Measurements from ENCODE around the gene ACOXL.

The ACOXL gene

DNA sequence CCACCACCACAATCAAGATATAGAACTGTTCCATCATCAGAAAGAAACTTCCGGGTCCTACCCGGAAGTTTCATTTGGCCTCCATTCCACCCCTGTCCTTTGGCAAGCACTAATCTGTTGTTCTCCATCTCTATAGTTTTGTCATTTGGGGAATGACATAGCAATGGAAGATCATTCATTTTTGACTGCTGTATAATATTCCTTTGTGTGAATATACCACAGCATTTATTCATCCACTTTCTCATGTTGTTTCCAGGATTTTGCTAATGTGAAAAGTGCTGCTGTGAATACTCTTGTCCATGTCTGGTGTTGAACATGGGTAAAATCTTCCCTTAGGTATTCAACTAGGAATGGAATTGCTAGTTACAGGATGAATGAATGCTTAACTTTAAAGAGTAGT lies 53.1 kb downstream of the ACOXL start:
- Histone ChIP-seq H3K9ac (ENCODE audit: low read length) (no peak overlapping the region), H3K36me3 (ENCODE audit: control insufficient read depth, low read depth, low read length) (peaks cover 2% of the 10 kb centered on the region), H3K27ac (ENCODE audit: low read length) (no peak overlapping the region), H3K27me3 (ENCODE audit: control insufficient read depth, insufficient read depth, low read length) (no peaks in the 10 kb centered on the region), H3K4me1 (ENCODE audit: control insufficient read depth, low read depth, low read length) (no peaks in the 10 kb centered on the region), H3K9me3 (ENCODE audit: control insufficient read depth, low read depth, low read length) (no peaks in the 10 kb centered on the region), H3K4me3 (ENCODE audit: low read length) (no peak overlapping the region)

DNA sequence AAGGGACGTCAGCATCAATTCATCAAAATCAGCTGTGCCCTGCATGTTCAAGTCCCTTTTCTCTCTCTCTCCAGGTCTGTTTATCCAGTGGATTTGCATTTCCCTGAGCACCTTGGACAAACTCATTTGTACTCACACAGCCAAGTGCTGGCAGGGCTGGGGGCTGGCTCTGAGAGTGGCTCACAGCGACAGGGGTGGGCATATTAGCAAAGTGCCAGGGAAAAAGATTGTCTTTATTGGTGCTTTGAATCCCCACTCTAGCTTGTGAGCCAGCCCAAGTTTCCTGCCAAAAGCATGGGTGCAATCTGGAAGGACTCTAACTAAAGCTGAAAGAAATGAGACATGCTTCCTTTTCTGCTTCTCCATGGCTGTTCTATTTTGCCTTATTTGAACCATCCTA lies 56.6 kb downstream of the ACOXL start:
- Histone ChIP-seq H3K9ac (ENCODE audit: low read length) (no peak overlapping the region), H3K4me1 (ENCODE audit: control insufficient read depth, low read depth, low read length) (no peaks in the 10 kb centered on the region), H3K36me3 (ENCODE audit: control insufficient read depth, low read depth, low read length) (peaks cover 4% of the 10 kb centered on the region), H3K27me3 (ENCODE audit: control insufficient read depth, insufficient read depth, low read length) (no peaks in the 10 kb centered on the region), H3K4me3 (ENCODE audit: low read length) (no peak overlapping the region), H3K27ac (ENCODE audit: low read length) (no peak overlapping the region), H3K9me3 (ENCODE audit: control insufficient read depth, low read depth, low read length) (no peaks in the 10 kb centered on the region)

DNA sequence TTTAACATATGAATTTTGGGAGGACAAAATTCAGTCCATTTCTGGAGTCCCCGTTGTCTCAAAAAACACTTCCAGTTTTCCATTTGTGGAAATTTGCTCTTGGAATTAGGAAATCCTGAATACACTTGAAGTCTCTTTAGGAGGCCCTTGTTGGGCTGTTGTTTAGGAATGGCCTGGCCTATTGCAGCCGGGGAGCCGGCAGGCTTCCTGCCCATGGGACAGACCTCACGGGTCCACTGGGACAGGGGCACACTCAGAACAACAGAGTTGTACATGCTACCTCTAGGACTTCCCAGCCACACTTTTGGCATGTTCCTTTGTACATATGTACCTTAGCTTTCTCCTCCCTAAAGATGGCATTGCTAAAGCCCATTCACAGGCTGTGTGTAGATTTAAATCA lies 57.3 kb downstream of the ACOXL start:
- H3K9me3 ChIP-seq (ENCODE audit: control insufficient read depth, low read depth, low read length): no peaks in the 10 kb centered on the region
- H3K36me3 ChIP-seq (ENCODE audit: control insufficient read depth, low read depth, low read length): peaks cover 9% of the 10 kb centered on the region
- H3K27me3 ChIP-seq (ENCODE audit: control insufficient read depth, insufficient read depth, low read length): no peaks in the 10 kb centered on the region
- no peak overlapping the region for H3K27ac ChIP-seq (ENCODE audit: low read length)
- no peak overlapping the region for H3K4me3 ChIP-seq (ENCODE audit: low read length)
- H3K4me1 ChIP-seq (ENCODE audit: control insufficient read depth, low read depth, low read length): no peaks in the 10 kb centered on the region
- H3K9ac ChIP-seq (ENCODE audit: low read length): no peak overlapping the region

DNA sequence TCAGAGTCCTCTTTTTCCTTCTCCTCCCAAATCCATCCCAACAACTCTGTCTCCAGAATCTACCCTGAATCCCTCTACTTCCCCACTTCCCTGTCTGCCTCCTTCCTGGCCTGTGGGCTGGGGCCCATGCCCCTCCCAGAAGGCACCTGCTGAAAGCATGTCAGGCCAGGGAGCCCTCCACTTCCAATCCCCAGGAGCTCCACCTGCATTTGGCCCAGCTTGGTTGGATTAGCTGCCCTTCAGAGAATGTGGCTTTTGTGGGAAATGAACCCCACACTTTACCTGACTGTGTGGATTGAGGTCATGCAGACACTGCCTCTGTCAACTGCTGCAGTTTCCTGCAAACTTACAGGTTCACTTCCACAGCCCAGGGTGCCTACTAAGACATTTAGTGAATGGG lies 58.5 kb downstream of the ACOXL start:
- Histone ChIP-seq H3K36me3 (ENCODE audit: control insufficient read depth, low read depth, low read length) (peaks cover 8% of the 10 kb centered on the region), H3K9ac (ENCODE audit: low read length) (no peak overlapping the region), H3K9me3 (ENCODE audit: control insufficient read depth, low read depth, low read length) (no peaks in the 10 kb centered on the region), H3K27ac (ENCODE audit: low read length) (no peak overlapping the region), H3K4me3 (ENCODE audit: low read length) (no peak overlapping the region), H3K27me3 (ENCODE audit: control insufficient read depth, insufficient read depth, low read length) (no peaks in the 10 kb centered on the region), H3K4me1 (ENCODE audit: control insufficient read depth, low read depth, low read length) (no peaks in the 10 kb centered on the region)

DNA sequence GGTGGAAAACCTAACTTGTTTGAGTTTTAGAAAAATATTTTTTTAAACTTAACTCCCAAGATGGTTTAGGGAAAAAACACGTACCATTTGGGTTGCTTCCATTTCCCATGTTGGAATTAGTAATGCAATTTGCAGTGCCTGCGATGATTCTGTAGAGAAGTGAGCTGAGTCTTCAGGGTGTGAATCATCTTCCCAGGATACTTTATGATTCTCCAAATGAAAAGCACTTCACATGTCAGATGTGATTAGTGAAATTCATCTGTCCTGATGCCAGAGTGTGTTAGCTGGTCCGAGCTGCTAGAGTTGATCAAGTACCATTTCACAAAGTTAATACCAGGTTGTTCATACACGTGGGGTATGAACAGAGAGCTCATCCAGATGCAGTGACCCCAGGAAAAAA lies 59.1 kb downstream of the ACOXL start:
- Histone ChIP-seq H3K36me3 (ENCODE audit: control insufficient read depth, low read depth, low read length) (peaks cover 6% of the 10 kb centered on the region), H3K27me3 (ENCODE audit: control insufficient read depth, insufficient read depth, low read length) (no peaks in the 10 kb centered on the region), H3K9ac (ENCODE audit: low read length) (no peak overlapping the region), H3K9me3 (ENCODE audit: control insufficient read depth, low read depth, low read length) (no peaks in the 10 kb centered on the region), H3K27ac (ENCODE audit: low read length) (no peak overlapping the region), H3K4me1 (ENCODE audit: control insufficient read depth, low read depth, low read length) (no peaks in the 10 kb centered on the region), H3K4me3 (ENCODE audit: low read length) (no peak overlapping the region)

DNA sequence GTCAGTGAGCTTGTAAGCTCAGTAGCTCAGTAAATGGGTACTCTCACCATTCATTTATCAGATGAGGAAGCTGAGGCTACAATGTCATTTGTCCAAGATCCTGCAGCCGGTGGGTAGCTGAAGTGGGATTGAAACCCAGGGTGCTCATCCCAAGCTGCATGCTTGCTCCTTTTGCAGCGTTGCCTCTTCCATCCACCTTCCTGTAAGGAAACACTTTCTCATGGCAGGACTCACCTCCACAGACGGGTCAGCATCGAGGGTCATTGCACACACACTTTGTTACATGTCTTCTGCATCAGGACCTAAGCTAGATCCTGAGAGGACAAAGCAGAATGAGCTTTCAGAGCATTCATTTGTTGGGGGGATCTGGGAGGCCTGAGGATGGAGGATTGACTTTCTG lies 60.7 kb downstream of the ACOXL start:
- no peaks in the 10 kb centered on the region for H3K27me3 ChIP-seq (ENCODE audit: control insufficient read depth, insufficient read depth, low read length)
- H3K36me3 ChIP-seq (ENCODE audit: control insufficient read depth, low read depth, low read length): peaks cover 6% of the 10 kb centered on the region
- H3K4me3 ChIP-seq (ENCODE audit: low read length): no peak overlapping the region
- H3K9me3 ChIP-seq (ENCODE audit: control insufficient read depth, low read depth, low read length): no peaks in the 10 kb centered on the region
- no peak overlapping the region for H3K27ac ChIP-seq (ENCODE audit: low read length)
- H3K4me1 ChIP-seq (ENCODE audit: control insufficient read depth, low read depth, low read length): no peaks in the 10 kb centered on the region
- H3K9ac ChIP-seq (ENCODE audit: low read length): no peak overlapping the region

DNA sequence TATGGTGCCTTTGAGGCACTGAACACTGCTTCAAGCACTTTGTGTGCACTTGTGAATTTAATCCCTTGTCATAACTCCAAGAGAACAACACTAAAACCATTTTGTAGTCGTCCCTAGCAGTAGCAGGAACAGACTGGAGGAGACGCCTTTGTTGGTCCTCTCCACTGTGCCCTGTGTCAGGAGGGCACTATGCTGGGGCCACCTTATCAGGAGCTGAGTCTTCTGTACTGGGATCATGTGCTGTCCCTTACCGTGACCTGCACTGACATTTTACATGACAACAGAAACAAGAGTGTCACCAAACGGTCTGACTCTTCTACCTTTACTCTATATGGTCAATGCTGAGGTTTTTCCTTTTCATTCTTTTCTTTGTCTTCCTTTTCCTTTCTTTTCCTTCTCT lies 62.0 kb downstream of the ACOXL start:
- H3K36me3 ChIP-seq (ENCODE audit: control insufficient read depth, low read depth, low read length): peaks cover 16% of the 10 kb centered on the region
- no peaks in the 10 kb centered on the region for H3K4me1 ChIP-seq (ENCODE audit: control insufficient read depth, low read depth, low read length)
- H3K4me3 ChIP-seq (ENCODE audit: low read length): no peak overlapping the region
- no peak overlapping the region for H3K9ac ChIP-seq (ENCODE audit: low read length)
- no peak overlapping the region for H3K27ac ChIP-seq (ENCODE audit: low read length)
- no peaks in the 10 kb centered on the region for H3K9me3 ChIP-seq (ENCODE audit: control insufficient read depth, low read depth, low read length)
- no peaks in the 10 kb centered on the region for H3K27me3 ChIP-seq (ENCODE audit: control insufficient read depth, insufficient read depth, low read length)

DNA sequence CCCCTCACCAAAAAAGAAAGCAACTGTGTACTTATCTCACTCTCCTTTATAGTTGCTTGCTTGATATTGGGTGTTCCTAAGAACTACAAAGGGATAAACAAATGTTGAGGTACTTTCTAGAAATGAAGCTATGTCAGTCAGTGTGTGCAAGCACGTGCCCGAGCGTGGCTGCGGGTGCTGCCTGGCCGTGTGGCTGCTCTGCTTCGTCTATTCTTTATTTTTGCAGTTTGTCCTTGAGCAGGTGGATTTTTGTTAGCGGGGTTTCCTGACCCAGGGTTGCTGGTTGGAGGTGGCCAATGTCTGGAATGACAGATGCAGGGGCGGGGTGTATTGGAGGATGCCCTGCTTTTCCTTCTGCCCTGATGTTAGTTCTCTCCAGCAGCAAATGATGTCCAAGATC lies 62.6 kb downstream of the ACOXL start:
- Histone ChIP-seq H3K4me3 (ENCODE audit: low read length) (no peak overlapping the region), H3K27ac (ENCODE audit: low read length) (no peak overlapping the region), H3K4me1 (ENCODE audit: control insufficient read depth, low read depth, low read length) (no peaks in the 10 kb centered on the region), H3K9ac (ENCODE audit: low read length) (no peak overlapping the region), H3K27me3 (ENCODE audit: control insufficient read depth, insufficient read depth, low read length) (no peaks in the 10 kb centered on the region), H3K36me3 (ENCODE audit: control insufficient read depth, low read depth, low read length) (peaks cover 21% of the 10 kb centered on the region), H3K9me3 (ENCODE audit: control insufficient read depth, low read depth, low read length) (no peaks in the 10 kb centered on the region)

DNA sequence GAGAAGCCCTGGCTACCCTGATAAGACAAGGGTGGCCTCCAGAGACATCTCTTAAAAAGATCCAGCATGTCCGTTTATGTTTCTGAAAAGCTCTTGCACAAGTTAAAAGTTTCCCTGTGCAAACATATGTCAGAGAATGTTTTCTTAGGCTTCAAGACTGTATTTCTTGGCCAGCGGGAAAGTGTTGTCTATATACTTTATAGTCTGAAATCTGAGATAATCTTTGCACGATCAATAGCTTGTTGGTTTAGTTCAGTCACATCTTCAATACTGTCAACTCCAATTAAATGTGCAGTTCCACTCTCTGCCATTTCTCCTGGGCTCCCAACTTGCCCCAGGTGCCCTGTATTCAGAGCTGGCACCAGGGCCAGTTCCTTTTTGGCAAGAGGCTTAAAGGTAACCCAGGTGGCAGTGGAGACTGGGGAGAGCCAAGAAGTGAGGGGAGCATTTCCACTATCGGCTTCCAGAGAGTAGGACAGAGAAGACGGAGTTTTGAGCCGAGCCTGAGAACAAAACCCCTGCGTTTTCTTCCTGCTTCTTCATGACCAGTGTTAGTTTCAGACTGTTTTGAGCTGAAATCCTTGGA lies 64.4 kb downstream of the ACOXL start:
- Histone ChIP-seq H3K27me3 (ENCODE audit: control insufficient read depth, insufficient read depth, low read length) (no peaks in the 10 kb centered on the region), H3K36me3 (ENCODE audit: control insufficient read depth, low read depth, low read length) (peaks cover 21% of the 10 kb centered on the region), H3K9me3 (ENCODE audit: control insufficient read depth, low read depth, low read length) (no peaks in the 10 kb centered on the region), H3K9ac (ENCODE audit: low read length) (no peak overlapping the region), H3K4me1 (ENCODE audit: control insufficient read depth, low read depth, low read length) (peaks cover 12% of the 10 kb centered on the region), H3K4me3 (ENCODE audit: low read length) (no peak overlapping the region), H3K27ac (ENCODE audit: low read length) (no peak overlapping the region)

DNA sequence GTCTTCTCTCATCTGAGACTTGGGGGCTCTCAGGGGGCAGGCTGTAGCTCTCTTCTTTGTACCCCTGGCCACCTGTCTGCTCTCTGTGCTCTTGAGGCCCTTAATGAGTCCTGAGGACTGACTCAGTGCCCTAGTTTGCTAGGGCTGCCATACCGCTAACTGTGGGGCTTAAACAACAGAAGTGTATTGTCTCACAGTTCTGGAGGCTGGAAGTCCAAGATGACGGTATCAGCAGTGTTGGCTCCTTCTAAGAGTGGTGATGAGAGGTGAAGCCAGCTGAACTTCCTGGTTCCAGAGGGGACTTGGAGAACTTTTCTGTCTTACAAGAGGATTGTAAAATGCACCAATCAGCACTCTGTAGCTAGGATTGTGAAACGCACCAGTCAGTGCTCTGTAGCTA lies 67.0 kb downstream of the ACOXL start:
- Histone ChIP-seq H3K9ac (ENCODE audit: low read length) (no peak overlapping the region), H3K27ac (ENCODE audit: low read length) (no peak overlapping the region), H3K4me1 (ENCODE audit: control insufficient read depth, low read depth, low read length) (peaks cover 28% of the 10 kb centered on the region), H3K36me3 (ENCODE audit: control insufficient read depth, low read depth, low read length) (peaks cover 16% of the 10 kb centered on the region), H3K9me3 (ENCODE audit: control insufficient read depth, low read depth, low read length) (no peaks in the 10 kb centered on the region), H3K4me3 (ENCODE audit: low read length) (no peak overlapping the region), H3K27me3 (ENCODE audit: control insufficient read depth, insufficient read depth, low read length) (no peaks in the 10 kb centered on the region)

DNA sequence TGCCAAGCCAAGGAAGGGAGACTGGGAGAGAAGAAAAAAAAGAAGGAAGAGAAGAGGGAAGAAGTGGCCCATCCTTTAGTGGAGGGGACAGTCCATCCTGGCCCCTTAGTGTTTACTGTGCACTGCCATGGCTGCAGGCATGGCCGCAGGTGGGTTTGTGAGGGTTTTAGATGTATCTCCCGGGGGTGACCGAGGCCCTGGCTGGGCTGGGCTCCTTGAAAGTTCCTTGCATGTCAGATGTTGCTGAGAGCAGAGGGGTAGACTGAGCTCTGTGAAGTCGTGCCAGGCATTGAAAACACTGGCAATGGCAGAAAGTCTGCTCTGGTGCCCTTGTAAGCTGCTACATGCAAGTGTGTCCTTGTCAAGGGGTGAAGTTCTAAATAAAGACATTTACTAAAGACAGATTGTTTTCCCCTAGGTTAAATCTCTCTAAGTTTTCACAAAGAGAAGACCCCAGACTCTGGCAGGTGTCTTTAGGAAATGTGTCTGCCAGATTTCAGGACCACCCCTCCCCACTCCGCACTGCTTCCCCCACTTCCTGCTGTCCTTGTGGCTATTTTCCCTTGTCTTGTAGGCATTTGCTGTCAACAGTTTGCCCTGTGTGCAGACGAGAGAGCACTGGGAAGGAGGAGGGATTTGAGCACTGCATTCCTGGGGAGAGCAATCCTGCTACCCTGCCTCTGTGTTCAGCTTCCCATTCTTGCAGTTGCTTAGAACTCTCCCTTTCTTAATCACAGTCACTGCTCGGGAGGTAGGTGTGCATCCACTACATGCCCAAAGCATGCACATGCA lies 68.4 kb downstream of the ACOXL start:
- no peak overlapping the region for H3K4me3 ChIP-seq (ENCODE audit: low read length)
- H3K4me1 ChIP-seq (ENCODE audit: control insufficient read depth, low read depth, low read length): peaks cover 28% of the 10 kb centered on the region
- no peaks in the 10 kb centered on the region for H3K27me3 ChIP-seq (ENCODE audit: control insufficient read depth, insufficient read depth, low read length)
- H3K9ac ChIP-seq (ENCODE audit: low read length): no peak overlapping the region
- H3K9me3 ChIP-seq (ENCODE audit: control insufficient read depth, low read depth, low read length): no peaks in the 10 kb centered on the region
- H3K36me3 ChIP-seq (ENCODE audit: control insufficient read depth, low read depth, low read length): peaks cover 21% of the 10 kb centered on the region
- no peak overlapping the region for H3K27ac ChIP-seq (ENCODE audit: low read length)
